ENCODE measurements around the gene GAD2.

The GAD2 gene

GRCh38 chr10:26242706-26243350 is 26.3 kb downstream of the GAD2 start:
- Histone ChIP-seq H3K4me2 (ENCODE audit: insufficient read depth, low read length) (no peak overlapping the region), H3K9me3 (ENCODE audit: insufficient read depth, low read length, severe bottlenecking) (no peaks in the 10 kb centered on the region), H3K9ac (ENCODE audit: low read depth, low read length) (no peak overlapping the region), H3K36me3 (ENCODE audit: insufficient read depth, low read length) (no peaks in the 10 kb centered on the region), H3K4me3 (ENCODE audit: low read depth in 1 of 2, low read length in 2 of 2) (no peak overlapping the region), H3K4me1 (ENCODE audit: insufficient read depth, low read length) (no peaks in the 10 kb centered on the region), H3K27me3 (ENCODE audit: insufficient read depth, low read length, poor library complexity) (no peaks in the 10 kb centered on the region), H2AFZ (ENCODE audit: low read depth, low read length) (no peak overlapping the region), H3K79me2 (ENCODE audit: insufficient read depth, low read length) (no peaks in the 10 kb centered on the region), H4K20me1 (ENCODE audit: insufficient read depth, low read length) (no peaks in the 10 kb centered on the region), H3K27ac (ENCODE audit: low read length) (no peak overlapping the region)
- TF ChIP-seq EZH2 (IDR thresholded peaks at IDR 0.05; ENCODE audit: borderline replicate concordance, low read depth, low read length, severe bottlenecking): no peak
- TF ChIP-seq CTCF (IDR thresholded peaks at IDR 0.05; ENCODE audit: borderline replicate concordance, extremely low read depth, low read length, poor library complexity, severe bottlenecking): no peak
- DNase-seq: no peak
- ATAC-seq (ENCODE audit: insufficient read depth, low read depth): no peak

GRCh38 chr10:26243351-26243720 is 26.8 kb downstream of the GAD2 start:
- Histone ChIP-seq H3K4me2 (ENCODE audit: insufficient read depth, low read length) (no peak overlapping the region), H3K4me1 (ENCODE audit: insufficient read depth, low read length) (no peaks in the 10 kb centered on the region), H3K36me3 (ENCODE audit: insufficient read depth, low read length) (no peaks in the 10 kb centered on the region), H3K9me3 (ENCODE audit: insufficient read depth, low read length, severe bottlenecking) (no peaks in the 10 kb centered on the region), H3K27ac (ENCODE audit: low read length) (no peak overlapping the region), H3K27me3 (ENCODE audit: insufficient read depth, low read length, poor library complexity) (no peaks in the 10 kb centered on the region), H3K4me3 (ENCODE audit: low read depth in 1 of 2, low read length in 2 of 2) (no peak overlapping the region), H2AFZ (ENCODE audit: low read depth, low read length) (no peak overlapping the region), H3K9ac (ENCODE audit: low read depth, low read length) (no peak overlapping the region), H3K79me2 (ENCODE audit: insufficient read depth, low read length) (no peaks in the 10 kb centered on the region), H4K20me1 (ENCODE audit: insufficient read depth, low read length) (no peaks in the 10 kb centered on the region)
- ATAC-seq (ENCODE audit: insufficient read depth, low read depth): no peak
- DNase-seq: no peak
- no peak for TF ChIP-seq EZH2 (IDR thresholded peaks at IDR 0.05; ENCODE audit: borderline replicate concordance, low read depth, low read length, severe bottlenecking)
- TF ChIP-seq CTCF (IDR thresholded peaks at IDR 0.05; ENCODE audit: borderline replicate concordance, extremely low read depth, low read length, poor library complexity, severe bottlenecking): no peak

GRCh38 chr10:26249681-26250080 is 33.1 kb downstream of the GAD2 start:
- Histone ChIP-seq H3K4me2 (ENCODE audit: insufficient read depth, low read length) (no peak overlapping the region), H3K27ac (ENCODE audit: low read length) (no peak overlapping the region), H3K4me3 (ENCODE audit: low read depth in 1 of 2, low read length in 2 of 2) (no peak overlapping the region), H3K36me3 (ENCODE audit: insufficient read depth, low read length) (no peaks in the 10 kb centered on the region), H3K9ac (ENCODE audit: low read depth, low read length) (no peak overlapping the region), H4K20me1 (ENCODE audit: insufficient read depth, low read length) (no peaks in the 10 kb centered on the region), H3K9me3 (ENCODE audit: insufficient read depth, low read length, severe bottlenecking) (no peaks in the 10 kb centered on the region), H2AFZ (ENCODE audit: low read depth, low read length) (no peak overlapping the region), H3K4me1 (ENCODE audit: insufficient read depth, low read length) (no peaks in the 10 kb centered on the region), H3K79me2 (ENCODE audit: insufficient read depth, low read length) (no peaks in the 10 kb centered on the region), H3K27me3 (ENCODE audit: insufficient read depth, low read length, poor library complexity) (no peaks in the 10 kb centered on the region)
- TF ChIP-seq EZH2 (IDR thresholded peaks at IDR 0.05; ENCODE audit: borderline replicate concordance, low read depth, low read length, severe bottlenecking): no peak
- TF ChIP-seq CTCF (IDR thresholded peaks at IDR 0.05; ENCODE audit: borderline replicate concordance, extremely low read depth, low read length, poor library complexity, severe bottlenecking): no peak
- ATAC-seq (ENCODE audit: insufficient read depth, low read depth) (no peak), DNase-seq (no peak)

All from DND-41 (cell line).